Measurements from ENCODE around the gene TNRC6C. TPM values are rescaled to one million over a fixed set of nuclear protein-coding genes. Genes with fewer than 3 reads are reported as not detected.

Gene TNRC6C
- total and polyA plus RNA-seq, 9 of the 15 experiments (the other 6 are each of a cell fraction or from before 2014, with no cell fraction given): 0.20 to 4.9 (median 2.3) TPM

GRCh38 chr17:78137392-78138203, 179.1 kb downstream of the TNRC6C start (continued):
- peak; percentile 76 for TF ChIP-seq MGA (IDR thresholded peaks at IDR 0.05)
- TF ChIP-seq MNT (conservative IDR thresholded peaks at IDR 0.05): peak; percentile 52 to 54; a peak in 3 of 4 replicates
- no peak for TF ChIP-seq CAMTA2 (CRISPR knock-in tag; conservative IDR thresholded peaks at IDR 0.05)
- TF ChIP-seq MYC (IDR thresholded peaks at IDR 0.05; ENCODE audit: low read depth, low read length): peak; percentile 97
- TF ChIP-seq MYC (CRISPR knock-in tag; IDR thresholded peaks at IDR 0.05; ENCODE audit: borderline replicate concordance, low read depth): peak; percentile 64; the same call in 1 of the 2 replicates
- TF ChIP-seq PRDM10 (IDR thresholded peaks at IDR 0.05; ENCODE audit: partially characterized antibody): peak; percentile 47
- TF ChIP-seq ADNP (tag; IDR thresholded peaks at IDR 0.05): peak; percentile 100
